Measurements from ENCODE around the gene PEDS1.
A peak's percentile ranks its signal among the peaks of the same experiment; 100 is the strongest.

Gene PEDS1

GRCh38 chr20:50133041-50133440 is 20.5 kb downstream of the PEDS1 start:
- DNase-seq, result no peak

DNA sequence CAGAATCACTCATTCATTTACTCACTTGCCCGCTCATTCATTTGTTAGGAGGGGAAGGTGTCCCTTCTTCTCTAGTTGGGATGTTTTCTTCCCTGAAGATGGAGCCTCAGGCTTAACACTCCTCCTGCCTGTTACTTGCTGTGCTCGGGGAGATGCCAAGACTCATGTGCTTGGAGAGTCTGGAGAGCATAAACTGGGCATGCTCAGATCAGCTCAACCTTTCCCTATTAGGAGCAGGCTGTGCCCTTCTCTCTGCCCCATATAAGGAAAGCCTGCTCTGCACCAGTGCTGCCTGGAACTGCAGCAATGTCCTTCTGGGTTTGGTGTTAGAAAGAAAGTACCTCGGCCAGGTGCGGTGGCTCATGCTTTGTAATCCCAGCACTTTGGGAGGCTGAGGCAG is 22.5 kb downstream of the PEDS1 start:
- DNase-seq, result no peak

- no peak for DNase-seq
These were observed 23.2 kb downstream of the PEDS1 start for GRCh38 chr20:50130356-50130723.

- no peak for DNase-seq
These were observed 23.7 kb downstream of the PEDS1 start for GRCh38 chr20:50129662-50130355.

- no peak for DNase-seq
These were observed 25.0 kb downstream of the PEDS1 start for GRCh38 chr20:50128520-50128905.

DNA sequence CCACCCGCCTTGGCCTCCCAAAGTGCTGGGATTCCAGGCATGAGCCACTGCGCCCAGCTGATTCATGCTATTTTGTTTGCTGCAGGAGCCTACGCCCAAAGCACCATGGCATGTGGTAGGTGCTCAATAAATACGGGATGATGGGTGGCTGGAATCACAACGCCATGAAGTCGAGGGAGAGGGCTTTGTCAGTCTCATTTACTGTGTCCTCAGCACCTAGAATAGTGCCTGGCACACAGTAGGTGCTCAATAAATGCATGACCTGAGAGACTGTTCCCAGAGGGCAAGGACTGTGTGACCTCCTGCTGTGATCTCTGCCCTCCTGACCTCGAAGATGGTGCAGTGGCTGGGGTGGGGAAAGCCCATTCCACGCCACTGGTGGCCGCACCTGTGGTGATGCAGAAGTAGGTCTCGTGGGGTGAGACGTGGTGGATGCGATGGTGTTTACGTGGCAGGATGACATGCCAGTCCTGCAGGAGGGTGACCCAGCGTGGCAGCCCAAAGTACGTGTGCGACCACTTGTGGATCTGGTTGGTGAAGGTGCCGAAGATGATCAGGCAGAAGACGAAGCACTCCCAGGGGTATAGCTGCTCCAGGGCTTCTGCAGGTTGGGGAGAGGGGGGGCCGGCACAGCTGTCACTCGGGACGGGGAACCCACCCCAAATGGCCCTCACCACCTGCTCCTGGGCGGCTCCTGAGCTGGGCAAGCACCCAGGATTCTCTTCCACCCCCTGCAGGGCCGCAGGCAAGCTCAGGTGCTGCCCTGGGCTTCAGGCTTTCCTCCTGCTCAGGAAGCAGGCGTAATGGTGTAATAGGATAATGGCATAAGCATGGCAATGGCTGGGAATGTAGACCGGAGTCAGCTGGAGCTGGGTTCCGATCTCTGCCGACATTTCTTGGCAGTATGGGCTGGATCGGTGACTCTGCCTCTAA is 25.7 kb downstream of the PEDS1 start:
- no peak for DNase-seq

GRCh38 chr20:50126662-50127061 is 26.9 kb downstream of the PEDS1 start:
- no peak for DNase-seq

- DNase-seq, result no peak
These were observed 28.2 kb downstream of the PEDS1 start for GRCh38 chr20:50125279-50125678.

DNA sequence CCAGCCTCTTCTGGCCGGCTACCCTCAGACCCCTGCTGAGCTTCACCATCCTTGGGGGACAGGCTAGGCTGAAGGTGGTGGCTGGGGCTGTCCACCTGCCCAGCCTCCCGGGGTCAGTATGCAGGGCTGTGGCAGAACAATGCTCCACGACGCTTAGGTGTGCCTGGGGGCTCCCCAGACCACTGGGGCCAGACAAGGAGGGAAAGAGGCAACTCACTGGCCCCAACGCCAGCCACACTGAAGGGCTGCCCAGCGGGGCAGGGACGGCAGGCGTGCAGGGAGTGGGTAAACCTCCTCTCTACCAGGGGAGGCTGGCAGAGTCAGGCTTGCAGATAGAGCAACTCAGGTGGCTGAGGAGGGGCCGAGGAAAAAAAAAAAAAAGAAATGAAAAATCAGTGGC is 29.0 kb downstream of the PEDS1 start:
- DNase-seq, result no peak

GRCh38 chr20:50123418-50123817 is 30.1 kb downstream of the PEDS1 start:
- DNase-seq, result no peak

GRCh38 chr20:50122763-50123162 is 30.8 kb downstream of the PEDS1 start:
- no peak for DNase-seq

DNA sequence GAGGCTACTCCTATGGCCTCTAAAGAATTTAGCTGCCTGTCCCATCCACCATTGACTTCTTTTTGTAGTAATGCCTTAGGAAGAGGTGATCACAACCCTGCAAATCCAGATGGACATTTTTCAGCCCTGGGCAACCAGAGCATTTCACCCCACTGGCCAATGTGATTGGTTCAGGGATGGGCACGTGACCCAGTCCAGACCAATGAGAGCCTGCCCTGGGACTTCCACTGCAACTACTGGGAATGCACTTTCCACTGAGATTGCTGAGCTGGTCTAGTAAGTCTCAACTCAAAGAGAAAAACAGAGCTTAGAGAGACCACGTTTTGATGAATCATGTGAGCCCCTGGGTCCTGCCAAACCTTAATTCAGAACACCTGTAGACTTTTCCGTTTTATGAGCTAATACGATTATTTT is 31.7 kb downstream of the PEDS1 start:
- DNase-seq, result no peak

DNA sequence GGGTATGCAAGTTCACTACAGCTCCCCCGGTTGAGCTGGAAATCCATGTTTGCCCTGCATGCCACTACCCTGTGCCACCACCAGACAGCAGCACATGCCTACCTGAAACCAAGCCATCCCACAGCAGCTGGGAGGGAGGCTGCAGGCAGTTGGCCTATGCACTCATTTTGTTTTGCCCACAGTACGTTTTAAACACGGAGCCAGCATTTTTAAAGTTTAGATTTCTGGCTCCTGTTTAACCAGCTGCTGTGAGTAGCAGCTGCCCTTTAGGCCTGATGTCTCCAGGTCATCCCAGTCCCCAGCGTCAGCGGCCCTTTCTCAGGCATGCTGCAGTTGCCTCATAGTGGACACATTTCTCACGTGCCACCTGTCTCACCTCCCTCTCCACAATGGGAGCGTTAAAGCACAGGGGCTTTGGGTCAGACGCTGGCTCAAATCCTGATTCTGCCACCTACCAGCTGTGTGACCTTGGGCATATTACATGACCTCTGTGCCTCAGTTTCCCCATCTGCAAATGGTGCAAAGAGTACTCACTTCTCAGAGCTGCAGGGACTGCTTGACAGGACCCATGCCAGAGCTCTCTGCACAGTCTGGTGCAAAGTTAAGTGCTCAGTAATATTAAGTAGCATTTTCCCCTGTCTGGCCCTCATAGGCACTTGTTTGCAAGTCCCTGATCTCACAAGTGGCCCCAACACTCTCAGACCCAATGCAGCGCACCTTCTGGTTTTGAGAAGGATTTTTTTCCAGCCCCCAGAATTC is 32.4 kb downstream of the PEDS1 start:
- peak; percentile 63 for DNase-seq

DNA sequence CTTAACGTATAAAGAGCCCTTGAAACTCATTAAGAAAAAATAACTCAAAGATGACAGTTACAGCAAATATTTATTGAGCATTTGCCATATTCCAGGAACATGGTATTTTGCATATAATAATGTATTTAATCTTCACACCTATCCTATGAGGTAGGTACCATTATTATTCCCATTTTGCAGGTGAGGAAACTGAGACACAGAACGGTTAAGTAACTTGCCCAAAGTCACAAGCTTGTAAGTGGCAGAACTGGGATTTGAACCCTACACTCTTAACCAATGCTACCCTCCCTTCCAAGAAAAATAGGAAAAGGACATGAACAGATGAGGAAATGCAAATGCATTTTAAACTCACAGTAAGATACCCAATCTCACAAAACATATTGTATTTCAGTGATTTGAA is 35.3 kb downstream of the PEDS1 start:
- no peak for DNase-seq

- DNase-seq, result no peak
These were observed 37.0 kb downstream of the PEDS1 start for GRCh38 chr20:50116368-50116999.

GRCh38 chr20:50115591-50116367 is 37.7 kb downstream of the PEDS1 start:
- DNase-seq, result peak; percentile 95

DNA sequence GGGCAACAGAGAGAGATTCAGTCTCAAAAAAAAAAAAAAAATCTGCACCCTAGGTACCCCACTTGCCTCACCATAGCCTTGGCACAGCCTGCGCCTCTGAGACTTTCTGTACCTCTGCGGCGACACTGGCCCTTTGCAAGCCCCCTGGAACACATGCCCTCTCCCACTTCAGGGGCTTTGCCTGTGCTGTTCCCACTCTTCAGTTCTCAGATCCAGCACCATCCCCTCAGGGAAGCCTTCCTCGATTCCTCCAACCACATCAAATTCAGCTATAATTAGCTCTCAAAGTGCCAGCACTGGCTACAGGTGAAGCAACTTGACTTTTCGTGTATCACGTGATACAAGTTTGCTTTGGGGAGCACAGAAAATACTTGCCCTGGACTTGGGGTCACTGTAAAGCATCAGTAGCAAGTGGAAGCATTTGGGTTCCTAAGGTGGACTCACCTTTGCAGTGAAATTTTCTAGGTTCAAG is 38.4 kb downstream of the PEDS1 start:
- DNase-seq, result no peak

GRCh38 chr20:50113420-50114224 is 39.9 kb downstream of the PEDS1 start:
- no peak for DNase-seq

- peak; percentile 92 for DNase-seq
These were observed 40.8 kb downstream of the PEDS1 start, which contains the start of gene UBE2V1 for GRCh38 chr20:50112512-50113419. Gene UBE2V1 (minus strand): TSS chr20:50113150. CDS start chr20:50113128, 22 bp downstream.

Measured in stimulated activated CD4-positive, alpha-beta T cell treated with anti-CD3 and anti-CD28 coated beads, Interleukin-15, amount 100 ng/mL, for 24 hours (primary cell).